Measurements from ENCODE around the gene RHOG.

Gene RHOG
- total RNA-seq: 36.7 to 60.6 (median 45.9) reads per million in 4 donors

DNA sequence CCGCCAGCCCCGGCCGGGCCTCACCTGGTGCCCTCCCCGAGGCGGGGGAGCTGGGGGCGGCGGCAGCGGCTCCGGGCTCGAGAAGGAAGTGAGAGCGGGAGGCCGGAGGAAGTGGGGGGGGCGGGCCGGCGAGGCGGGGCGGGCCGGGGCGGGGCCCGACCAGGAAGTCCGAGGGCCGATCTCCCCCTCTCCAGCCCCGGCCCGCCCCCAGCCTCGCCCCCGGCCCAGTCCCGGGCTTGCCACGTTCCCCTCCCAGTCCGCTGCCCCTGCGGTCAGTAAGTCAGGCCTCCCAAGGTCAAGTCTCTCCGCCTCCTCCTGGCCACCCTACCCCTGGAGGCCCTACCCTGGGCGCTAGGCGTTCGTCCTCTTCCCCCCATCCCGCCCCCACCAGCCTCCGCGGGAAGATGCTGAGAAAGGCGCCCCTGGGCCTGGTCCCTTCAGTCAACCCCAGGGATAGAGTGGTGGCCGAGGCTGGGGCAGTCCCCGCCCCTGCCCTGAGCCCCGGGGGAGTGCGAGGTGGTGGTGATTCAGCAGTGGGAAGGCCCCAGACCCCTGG, at the start of gene RHOG:
Gene RHOG (minus strand): TSS at position 90 of the 556 bp plus-strand sequence. CDS start 12,821 bp downstream, outside the sequence.
- peak in 4 of 5 donors; percentile 52 to 68 (median 56) for DNase-seq

DNA sequence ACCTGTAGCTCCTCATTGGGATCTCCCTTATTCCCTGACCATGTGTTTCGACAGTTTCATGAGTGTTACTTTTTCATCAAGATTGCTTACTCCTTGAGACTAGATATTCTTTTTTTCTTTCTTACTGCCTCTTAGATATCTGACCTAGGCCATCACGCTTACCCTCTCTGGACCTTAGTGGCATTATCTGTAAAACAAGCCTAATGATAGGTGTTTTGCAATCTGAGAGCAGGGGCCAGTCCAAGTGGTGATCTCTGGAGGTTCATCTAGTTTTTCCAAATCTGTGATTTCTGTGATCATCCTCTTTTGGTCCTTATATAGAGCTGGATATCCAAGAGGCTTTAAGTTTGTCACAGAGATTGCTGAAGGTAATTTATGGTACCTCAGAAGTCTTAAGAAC, 49.3 kb upstream of the RHOG start:
- no peak for DNase-seq

DNA sequence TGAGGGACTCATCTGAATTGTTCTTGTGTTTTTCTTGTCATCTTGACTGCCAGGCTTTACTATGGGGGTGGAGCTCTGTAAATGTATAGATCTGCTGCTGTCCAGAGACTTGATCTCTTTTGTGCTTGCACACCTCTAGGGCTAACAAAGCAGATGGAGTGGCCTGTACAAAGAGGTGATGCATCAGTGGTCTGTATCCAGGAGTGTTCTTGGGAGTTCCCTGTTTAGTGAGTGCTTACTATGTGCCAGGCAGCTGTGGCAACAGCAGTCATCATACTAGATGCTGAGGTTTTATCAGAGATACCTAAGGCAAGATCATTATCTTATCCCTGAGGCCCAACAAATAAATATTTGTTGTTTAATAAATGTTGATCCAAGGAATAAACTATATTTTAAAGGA, 48.1 kb upstream of the RHOG start:
- DNase-seq: no peak

DNA sequence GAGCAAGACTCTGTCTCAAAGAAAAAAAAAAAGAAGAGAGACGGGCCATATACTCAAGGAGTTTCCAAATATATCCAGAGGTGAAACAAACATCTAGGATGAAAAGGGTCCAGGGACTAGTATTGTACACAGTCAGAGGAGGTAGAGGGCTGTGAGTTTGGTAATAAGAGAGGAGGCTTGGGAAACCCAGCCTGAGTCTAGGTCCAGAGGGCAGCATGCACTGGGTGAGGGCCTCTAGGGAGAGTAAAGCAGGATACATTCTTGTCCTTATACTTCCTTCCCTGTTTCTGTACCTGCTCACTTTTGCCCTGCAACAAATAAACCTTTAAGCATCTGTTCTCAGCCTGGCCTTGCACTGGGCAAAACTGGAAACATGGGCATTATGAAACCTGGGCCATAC, 46.2 kb upstream of the RHOG start:
- no peak for DNase-seq

DNA sequence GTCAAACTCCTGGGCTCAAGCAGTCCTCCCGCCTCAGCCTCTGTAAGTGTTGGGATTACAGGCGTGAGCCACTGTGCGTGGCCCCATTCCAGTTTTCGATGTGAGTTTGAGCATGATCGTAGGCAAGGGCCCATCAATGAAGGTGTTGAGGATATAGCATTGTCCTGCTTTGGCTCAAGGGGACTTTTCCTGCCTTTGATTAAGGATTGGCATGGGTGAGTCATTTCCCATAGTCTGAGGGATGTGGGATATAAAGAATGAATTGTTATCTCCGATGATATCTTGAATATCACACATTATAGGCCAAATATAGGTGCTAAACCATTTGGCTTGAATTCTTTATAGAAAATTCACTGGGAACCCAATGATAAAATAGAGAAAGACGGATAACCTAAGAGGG, 45.1 kb upstream of the RHOG start:
- no peak for DNase-seq

DNA sequence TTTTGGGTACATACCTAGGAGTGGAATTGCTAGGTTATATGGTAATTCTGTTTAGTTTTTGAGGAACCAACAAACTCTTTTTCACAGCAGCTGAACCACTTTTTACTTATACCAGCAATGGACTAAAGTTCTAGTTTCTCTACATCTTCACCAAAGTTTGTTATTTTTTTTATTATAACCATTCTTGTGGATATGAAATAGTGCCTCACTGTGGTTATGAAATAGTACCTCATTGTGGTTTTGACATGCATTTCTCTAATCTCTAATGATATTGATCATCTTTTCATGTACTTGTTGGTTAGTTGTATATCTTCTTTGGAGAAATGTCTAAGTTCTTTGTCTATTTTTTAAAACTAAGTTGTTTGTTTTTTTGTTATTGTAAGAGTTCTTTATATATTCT, 41.9 kb upstream of the RHOG start:
- no peak for DNase-seq

DNA sequence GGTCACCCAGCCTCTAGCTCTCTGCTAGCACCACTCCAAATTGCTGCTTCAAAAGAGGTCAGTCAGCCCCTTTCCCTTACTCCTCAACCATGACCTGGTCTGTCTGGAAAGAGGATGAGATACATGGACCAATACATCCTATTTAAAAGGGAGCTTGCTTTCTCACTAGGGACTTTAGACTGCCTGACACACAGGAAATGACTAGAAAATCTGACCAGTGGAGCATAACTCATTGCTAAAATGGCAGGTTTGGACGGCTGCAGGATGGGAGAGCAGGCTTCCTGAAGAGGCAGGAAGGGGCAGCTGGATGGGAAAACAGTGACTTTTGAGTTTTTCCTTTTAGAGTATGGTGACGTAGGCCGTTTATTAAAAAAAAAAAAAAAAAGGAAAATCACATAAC, 40.0 kb upstream of the RHOG start:
- DNase-seq: no peak

DNA sequence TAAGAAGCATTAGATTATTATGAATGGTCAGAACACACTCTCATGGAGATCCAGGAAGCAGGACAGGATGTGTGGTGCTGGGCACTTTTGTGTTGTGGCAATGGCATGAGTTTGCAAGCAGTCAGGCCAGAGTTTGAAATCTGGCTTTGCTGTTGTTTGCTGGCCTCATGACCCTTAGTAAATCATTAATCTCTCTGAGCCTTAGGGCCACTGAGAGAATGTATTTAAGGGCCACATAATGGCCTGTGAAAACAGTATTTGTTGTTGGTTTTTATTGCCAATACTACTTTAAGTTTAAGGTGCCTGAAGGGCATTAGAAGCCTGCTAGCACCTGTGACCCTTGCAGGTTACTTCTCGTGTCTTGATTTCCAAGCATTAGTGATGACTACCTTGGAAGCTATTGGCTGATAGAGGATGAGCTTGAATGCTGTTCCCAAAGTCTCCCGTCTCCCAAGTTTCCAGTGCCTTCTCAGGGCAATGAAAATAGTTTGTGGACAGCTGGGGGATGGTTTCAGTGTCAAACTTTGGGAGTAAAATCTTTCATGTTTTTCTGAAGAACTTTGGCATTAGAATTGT, 39.3 kb upstream of the RHOG start:
- no peak for DNase-seq

DNA sequence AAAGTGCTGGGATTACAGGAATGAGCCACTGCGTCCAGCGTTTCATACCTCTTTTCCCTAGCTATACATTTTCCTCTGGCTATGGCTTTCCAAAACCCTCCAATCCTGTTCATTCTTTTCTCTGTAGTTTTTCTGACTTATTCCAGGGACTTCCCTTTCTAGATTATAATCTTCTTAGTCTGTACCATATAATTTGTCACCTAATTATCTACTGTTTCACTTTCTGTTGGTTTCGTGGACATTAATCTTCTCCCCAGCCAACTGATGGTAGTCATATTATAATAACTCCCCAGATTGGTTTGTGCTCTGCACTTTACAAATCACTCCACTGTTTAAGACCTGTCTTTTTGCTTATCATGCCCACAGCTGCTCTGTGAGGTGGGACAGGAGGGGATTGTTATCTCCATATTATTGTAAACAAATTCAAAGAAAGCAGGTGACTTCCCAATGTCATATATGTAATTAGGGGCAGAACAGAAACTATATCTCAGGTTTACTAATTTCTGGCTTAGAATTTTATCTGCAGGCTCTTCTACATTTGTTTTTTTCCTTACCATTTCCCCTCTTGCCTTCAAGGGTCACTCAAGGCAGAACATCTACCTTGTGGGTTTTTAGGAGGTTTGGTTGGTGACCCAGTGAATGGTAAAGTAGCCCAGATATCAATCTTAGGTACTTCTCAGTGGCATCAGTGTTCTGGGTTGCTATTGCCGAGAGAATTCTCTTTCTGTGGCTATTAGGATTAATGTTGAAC, 38.6 kb upstream of the RHOG start:
- DNase-seq: no peak

DNA sequence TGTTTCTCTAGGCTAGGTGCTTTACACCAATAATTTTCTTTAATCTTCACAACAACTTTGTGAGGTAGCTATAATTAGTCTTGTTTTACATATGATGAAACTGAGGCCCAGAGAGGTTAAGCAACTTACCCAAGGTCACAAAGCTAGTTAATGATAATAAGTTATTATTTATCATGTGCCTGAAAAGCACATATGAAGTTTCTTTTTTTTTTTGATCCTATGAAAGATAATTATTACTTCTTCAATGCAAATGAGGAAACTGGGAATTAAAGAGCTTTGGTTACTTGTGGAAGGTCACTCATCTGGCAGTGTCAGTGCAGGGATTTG, 37.5 kb upstream of the RHOG start:
- DNase-seq: no peak

DNA sequence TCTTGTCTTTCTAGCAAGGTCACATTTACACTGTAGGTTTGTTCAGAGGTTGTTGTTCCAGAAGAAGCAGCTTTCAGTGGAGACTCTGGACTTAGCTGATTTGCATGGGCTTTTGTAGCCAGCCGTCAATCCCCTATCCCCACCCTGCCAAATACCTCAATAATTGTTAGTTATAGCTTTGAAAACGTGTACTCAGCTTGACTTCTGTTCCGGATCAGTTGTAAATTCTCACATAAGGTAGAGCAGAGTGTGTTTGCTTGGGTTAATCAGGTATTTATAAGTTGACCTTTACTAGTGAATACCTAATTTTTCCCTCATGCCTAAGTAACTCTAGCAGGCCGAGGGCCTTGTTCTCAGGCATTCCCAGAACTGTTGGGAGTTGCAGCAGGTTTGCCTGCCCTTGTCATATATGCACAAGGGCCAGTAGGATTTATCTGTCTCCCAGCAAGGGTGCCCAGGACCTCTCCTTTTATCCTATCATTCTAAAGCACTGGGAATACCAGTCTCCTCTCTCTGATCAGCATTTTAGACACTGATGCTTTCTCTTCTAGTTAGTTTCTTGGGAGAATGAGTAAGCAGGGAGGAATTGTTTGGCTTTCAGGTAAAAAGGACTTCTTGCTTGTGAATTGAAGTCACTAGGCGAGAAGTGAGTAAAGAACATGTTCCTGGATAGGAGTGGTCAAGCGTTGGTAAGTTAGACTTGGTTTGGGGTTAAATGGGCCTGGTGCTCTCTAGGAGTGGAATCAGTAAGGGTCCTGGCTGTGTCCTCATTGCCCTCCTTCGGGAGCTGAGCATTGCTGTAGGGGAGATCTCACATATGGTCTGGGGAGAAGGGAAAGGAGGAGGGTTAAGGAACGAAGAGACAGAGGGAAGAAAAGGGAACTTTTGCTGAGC, 36.9 kb upstream of the RHOG start:
- DNase-seq: no peak

DNA sequence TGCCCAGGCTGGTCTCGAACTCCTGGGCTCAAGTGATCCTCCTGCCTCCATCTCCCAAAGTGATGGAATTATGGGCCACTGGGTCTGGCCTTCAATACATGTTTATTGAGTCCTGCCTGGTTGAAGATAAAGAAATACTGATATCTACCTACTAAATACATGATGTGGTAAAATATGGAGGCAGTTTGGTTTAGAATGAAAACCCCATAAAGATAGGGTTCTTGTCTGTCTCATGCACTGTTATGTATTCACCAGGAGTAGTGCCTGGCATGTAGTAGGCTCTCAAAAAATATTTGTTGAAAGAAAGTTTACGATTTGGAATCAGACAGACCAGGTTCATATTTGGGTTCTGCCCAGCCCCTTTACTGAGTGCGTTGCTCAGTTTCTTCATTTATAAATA, 35.9 kb upstream of the RHOG start:
- no peak for DNase-seq

DNA sequence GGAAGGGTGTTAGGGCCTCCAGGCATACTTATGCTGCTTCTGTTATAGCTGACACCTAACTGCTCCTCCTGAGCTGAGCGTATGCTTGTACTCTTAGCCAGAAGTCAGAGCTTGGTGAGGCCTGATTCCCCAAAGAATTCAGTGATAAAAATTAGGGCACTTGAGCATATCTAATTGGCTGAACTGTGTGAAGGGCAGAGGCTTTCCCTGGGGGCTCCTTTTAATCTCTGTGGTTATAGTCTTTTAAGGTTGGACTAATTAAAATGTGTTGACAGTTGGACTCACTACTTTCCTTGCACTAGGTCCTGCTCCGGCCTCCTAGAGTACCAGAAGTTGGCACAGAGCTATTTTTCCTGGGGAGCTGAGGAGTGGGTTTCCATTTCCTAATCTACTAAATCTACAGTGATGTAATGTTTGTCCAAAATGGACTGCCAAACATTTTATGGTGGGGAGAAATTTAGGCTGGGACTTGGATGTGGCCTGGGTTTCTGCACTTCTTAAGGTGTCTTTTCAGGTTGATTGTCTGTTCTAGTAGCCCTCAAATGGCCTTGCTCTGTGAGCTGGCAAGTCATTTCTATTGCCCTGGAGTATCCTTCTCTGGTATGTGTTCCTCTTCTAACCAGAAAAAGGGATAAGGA, 33.1 kb upstream of the RHOG start:
- no peak for DNase-seq

DNA sequence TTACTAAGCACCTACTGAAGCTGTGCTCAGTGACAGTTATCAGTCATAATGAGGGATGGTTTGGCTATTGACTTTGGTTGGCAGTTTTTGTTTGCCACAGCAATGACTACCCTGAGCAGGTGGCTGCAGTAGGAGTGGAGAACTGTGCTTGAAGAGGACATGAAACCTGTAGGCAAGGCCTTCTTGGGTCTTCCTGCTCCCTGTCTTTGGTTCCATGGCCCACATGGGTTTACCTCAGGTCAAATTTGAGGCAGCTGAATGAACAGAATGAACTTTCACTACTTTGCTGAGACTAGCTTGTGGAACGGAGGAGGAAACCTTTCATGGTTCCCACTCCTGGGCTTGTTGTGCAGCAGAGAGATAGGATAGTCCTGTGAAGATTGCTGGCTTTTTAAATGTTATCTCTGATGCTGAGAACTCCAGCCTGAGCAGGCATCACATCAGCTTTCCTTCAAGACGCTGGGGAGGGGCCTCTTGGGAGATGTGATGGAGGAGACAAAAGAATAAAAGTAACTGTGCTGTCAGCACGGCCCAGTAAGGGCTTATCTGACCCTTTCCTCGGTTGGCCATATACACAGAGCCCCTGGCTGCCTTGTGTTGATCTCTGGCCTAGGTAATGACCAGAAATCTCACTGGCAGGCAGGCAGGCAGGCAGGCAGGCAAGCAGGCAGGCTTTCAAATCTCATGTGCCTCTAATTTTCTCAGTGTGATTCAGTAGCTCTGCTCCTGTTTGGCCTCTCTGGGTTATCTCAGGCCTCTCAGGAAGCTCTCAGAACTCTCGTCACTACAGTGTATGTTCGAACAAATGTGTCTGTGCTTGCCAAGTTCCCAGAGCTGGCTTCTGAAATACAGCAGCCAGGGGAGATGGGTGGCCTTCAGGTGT, 26.7 kb upstream of the RHOG start:
- peak in 1 of 5 donors; percentile 57 for DNase-seq

DNA sequence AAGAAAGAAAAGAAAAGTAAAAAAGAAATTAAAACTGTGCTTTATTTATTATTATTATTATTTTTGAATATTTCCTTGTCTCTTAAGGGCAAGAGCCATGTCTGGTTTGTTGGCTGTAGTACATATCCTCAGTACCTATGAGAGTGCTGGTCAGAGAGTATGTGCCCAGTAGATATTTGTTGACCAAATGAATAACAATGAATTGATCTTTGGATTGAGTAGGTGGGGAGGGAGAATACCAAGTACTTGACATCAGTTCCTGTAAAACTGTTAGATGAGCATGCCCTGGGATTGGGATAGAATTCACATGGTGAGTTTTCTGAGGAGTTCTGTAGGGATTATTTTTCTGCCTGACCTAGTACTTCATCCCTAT, 26.1 kb upstream of the RHOG start:
- DNase-seq: no peak

DNA sequence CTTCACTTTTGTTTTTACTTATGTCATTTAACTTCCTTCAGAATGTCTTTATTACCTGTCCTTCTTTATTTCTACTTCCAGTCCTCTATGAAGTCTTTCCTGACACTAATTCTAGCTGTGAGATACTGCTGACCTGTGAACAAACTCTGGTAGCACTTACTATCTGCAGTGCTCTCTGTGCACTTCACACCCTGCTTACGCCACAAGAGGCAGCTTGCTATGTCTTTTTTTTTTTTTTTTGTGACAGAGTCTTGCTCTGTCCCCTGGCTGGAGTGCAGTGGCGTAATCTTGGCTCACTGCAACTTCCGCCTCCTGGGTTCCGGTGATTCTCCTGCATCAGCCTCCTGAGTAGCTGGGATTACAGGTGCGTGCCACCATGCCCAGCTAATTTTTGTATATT, 25.4 kb upstream of the RHOG start:
- peak in 1 of 5 donors; percentile 37 for DNase-seq

DNA sequence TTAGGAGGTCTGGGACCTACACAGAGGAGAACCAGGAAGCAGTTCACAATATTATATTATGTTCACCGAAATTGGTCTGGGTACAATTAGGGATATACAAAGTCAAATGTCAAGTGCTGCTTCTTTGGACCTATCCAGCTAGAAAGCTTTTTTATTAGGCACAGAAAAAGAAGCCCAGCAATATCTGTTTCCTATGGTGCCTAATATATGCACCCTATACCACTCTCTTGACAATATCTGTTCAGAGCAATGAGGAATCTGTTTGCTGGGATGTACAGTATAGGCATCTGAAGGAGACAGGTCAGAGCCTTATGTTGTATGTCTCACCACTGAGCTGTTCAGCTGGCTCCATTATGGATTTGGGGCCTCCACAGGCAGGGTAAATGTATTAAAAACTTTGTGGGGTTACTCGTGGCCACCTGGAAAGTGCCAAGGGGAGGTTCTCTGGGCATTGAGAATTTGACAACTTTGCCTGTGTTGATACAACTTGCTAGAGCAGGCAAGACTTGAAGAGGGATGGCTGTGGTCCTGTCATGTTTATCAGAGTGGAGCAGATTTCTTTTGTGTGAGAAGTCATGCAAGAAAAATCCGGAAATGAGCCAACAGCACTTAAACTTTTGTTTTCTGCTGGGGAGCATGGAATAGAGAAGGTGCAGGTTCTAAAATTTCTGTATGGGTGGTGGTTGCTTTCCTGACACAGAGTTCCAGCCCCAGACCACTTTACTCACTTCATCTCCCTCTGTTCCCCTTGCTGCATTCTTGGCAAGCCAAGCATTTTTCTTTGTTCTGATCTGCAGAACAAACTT, 24.8 kb upstream of the RHOG start:
- peak in 1 of 5 donors; percentile 42 for DNase-seq

DNA sequence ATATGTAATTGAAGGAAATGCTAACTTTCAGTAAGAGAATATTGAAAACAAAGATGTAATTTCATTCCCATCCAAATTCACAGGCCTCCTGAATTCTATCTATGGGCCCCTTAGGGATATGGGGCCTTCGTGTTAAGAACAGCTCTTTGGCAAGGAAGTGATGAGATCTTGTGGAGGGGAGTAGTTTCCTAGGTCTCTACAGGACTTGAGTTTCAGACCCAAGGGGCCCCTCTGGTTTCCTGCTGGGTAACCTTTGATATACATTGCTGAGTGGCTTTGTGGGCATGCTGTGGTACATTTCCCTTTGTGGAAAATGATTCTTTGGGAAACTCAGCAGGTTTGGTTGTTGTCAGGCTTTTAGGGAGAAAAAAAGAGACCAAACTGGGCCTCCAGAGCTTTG, 20.9 kb upstream of the RHOG start:
- DNase-seq: peak in 1 of 5 donors; percentile 61

DNA sequence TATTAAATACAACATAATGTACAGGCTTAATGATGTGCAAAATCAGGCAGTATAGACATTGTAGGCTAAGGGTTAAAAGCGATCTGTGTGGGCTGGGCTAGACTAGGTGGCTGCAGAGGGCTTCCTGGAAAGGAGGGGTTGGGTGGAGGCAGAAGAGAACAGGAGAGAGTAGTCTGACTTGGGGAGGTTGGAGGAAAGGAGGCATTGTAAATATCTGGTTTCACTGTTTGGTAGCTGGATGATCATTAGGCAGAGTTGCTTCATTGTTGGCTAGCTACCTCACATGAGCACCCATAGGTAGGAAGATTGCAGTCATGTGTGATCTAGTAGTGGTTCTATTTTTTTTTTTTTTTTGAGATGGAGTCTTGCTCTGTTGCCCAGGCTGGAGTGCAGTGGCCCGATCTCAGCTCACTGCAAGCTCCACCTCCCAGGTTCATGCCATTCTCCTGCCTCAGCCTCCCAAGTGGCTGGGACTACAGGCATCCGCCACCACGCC, 20.2 kb upstream of the RHOG start:
- peak in 2 of 5 donors; percentile 15 to 71 for DNase-seq

DNA sequence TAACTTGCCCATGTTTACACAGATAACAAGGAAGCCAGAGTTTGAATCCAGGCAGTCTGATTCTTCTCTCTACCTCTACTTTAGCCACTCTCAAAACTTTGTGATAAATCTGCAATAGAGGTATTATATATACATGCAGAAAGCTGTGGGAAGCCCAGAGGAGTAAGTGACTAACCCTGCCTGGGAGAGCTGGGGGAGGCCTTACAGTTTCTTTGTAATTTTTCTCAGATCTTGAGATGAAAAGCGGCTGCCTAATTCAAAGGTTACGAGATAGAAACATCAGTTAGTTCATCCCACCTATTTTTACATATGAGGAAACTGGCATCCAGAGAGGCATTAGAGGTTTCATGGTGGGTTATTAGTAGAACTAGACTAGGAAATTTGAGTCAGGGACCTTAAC, 19.6 kb upstream of the RHOG start:
- DNase-seq: no peak

DNA sequence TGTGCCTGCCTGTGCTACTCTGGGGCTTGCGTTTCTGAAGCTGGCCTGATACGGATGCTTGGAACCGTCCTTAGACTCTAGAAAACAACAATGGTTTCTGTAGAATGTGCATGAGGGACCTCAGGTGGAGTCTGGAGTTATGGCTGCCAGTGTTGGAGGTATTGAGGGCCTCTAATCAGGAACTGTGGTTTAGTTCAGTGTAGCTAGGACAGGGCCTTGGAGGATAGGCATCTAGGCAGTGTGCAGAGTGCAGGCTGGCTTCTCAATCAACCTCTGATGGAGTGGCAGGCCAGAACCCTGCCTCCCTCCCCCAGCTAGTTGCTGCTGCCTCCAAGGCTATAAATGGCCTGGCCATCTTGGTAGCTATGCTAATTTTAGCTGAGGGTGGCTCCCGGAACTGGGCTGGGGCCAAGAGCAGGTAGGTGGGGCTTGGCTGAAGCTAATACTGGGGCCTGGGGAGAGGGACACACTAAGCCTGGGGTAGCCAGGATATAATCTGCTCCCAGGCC, 18.7 kb upstream of the RHOG start:
- peak in 2 of 5 donors; percentile 20 to 34 for DNase-seq
